ENCODE results near the gene NXF2.
"Not testable (repeated sequence)": the region's sequence is repeated elsewhere in the genome, so short reads cannot be mapped to it uniquely, and the experiment has no call there.

DNA sequence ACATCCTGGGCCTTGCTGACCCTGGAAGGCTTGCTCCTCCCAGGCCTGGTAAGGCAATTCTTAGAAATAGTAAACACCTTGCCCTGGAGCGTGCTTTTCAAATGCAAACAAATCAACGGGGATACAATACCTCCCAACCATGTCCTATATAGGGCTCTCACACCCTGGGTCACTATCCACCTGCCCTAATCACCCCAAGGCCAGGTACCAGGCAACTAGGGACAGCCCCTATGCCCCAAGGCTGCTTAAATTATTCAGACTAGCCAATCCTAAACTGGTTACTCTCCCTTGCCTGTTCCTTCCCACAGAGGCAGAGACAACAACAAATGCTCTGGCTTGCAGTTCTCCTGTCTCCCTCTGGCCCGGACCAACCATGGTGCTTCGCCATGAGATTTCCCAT lies 25.3 kb downstream of the NXF2 start:
- TF ChIP-seq CTCF (IDR thresholded peaks at IDR 0.05; ENCODE audit: low read depth, low read length, poor library complexity, severe bottlenecking); EZH2phosphoT487 (IDR thresholded peaks at IDR 0.05; ENCODE audit: borderline replicate concordance, low read length): not testable (repeated sequence)
